Measurements from ENCODE around the gene SERINC4.
"Not testable (repeated sequence)": the region's sequence is repeated elsewhere in the genome, so short reads cannot be mapped to it uniquely, and the experiment has no call there.

SERINC4 gene

DNA sequence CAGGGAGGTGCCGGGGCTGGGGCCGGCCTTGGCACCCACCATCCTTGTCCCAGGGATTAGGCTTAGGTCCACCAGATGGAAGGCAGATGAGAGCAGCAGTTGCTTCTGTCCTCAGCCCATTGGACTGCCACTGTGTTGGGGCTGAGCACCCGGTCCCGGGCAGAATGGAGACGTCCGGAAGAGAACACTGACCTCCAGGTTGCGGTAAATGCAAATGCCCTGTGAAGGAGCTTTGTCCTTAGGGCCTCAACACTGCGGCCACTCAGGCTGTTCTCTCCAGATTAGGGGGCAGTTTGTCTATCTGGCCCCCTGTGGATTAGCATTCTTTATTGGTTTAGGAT lies at the start of gene SERINC4:
TSS of gene SERINC4 (minus strand) at position 276 of the 341 bp plus-strand sequence. CDS start at position 42, 234 bp downstream.
- DNase-seq (ENCODE audit: low read depth), result no peak

DNA sequence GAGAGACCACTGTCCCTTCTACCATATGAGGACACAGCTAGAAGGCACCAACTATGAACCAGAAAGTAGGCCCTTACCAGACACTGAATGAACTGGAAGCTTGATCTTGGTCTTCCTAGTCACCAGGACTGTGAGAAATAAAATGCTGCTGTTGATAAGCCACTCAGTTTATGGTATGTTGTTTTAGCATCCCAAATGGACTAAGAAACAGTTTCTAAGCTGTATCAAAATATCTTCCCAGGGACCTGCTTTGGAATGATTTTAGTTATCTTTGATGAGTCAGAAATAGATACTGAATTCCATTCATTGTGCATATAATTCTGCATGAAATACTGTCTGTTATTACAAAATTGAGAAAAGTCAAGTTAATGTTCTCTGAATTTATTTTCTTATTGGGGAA lies 45.4 kb upstream of the SERINC4 start:
- no peak for DNase-seq (ENCODE audit: low read depth)

GRCh38 chr15:43832485-43832884 lies 32.5 kb upstream of the SERINC4 start:
- DNase-seq (ENCODE audit: low read depth), result not testable (repeated sequence)

DNA sequence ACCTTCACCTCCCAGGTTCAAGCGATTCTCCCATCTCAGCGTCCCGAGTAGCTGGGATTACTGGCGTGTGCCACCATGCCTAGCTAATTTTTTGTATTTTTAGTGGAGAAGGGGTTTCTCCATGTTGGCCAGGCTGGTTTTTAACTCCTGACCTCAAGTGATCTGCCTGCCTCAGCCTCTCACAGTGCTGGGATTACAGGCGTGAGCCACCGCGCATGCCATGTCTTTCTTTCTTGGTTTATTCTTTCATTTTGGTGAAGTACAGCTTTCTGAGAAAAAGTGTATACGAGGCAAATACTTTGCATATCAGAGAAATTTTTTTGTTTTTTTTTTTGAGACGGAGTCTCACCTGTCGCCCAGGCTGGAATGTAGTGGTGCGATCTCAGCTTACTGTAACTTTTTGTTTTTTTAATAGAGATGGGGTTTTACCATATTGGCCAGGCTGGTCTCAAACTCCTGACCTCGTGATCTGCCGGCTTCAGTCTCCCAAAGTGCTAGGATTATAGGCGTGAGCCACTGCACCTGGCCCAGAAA lies 31.6 kb upstream of the SERINC4 start:
- DNase-seq (ENCODE audit: low read depth), result not testable (repeated sequence)

DNA sequence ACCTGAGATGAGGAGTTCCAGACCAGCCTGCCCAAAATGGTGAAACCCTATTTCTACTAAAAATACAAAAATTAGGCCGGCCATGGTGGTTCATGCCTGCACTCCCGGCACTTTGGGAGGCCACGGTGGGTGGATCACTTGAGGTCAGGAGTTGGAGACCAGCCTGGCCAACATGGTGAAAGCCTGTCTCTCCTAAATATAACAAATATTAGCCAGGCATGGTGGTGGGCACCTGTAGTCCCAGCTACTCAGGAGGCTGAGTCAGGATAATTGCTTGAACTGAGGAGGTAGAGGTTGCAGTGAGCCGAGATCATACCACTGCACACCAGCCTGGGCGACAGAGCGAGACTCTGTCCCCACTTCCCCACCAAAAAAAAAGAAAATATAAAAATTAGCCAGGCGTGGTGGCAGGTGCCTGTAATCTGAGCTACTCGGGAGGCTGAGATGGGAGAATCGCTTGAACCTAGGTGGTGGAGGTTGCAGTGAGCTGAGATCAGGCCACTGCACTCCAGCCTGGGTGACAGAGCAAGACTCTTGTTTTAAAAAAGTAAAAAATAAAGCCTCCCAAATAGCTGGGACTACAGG lies 30.8 kb upstream of the SERINC4 start:
- not testable (repeated sequence) for DNase-seq (ENCODE audit: low read depth)

DNA sequence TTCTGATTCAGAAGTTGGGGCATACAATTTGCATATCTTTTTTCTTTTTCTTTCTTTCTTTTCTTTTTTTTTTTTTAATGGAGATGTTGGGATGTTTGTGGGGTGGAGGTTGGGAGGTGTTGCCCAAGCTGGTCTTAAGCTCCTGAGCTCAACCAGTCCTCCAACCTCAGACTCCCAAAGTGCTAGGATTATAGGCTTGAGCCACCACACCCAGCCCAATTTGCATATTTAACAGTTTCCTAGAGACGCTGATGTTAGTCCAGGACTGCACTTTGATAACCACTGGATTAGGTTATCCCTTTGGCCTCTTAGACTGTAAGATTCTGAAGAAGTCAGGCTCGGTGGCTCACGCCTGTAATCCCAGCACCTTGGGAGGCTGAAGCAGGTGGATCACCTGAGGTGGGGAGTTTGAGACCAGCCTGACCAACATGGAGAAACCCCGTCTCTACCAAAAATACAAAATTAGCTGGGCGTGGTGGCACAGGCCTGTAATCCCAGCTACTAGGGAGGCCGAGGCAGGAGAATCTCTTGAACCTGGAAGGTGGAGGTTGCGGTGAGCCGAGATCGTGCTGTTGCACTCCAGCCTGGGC lies 30.0 kb upstream of the SERINC4 start:
- DNase-seq (ENCODE audit: low read depth), result not testable (repeated sequence)

GRCh38 chr15:43828061-43828657 lies 28.1 kb upstream of the SERINC4 start:
- no peak for DNase-seq (ENCODE audit: low read depth)

DNA sequence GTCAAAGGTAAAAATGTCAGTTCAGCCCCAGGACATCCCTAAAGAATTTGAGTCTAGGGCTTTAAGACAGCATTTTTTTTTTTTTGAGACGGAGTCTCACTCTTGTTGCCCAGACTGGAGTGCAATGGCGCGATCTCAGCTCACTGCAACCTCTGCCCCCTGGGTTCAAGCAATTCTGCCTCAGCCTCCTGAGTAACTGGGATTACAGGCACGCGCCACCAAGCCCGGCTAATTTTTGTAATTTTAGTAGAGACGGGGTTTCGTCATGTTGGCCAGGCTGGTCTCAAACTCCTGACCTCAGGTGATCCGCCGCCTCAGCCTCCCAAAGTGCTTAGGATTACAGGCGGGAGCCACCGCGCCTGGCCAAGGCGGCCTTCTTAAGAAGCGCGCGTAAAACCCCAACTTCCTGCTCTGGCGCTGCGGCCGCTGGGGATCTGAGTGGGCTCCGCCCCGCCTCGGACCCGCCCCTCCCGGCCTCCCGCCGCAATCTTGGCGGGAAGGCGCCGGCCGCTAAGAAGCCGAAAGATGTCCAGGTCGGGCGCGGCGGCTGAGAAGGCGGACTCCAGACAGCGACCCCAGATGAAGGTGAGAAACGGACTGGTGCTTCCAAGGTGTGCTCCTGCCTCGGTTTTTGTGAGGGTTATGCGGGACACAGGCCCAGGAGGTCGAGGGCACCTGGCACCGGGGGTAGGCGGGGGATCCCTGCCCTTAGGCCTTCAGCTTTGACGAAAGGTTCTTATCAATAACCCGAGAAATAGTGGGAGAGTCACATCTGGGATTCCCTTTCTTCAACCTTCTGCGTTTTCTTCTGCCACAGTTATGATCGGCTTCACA lies 26.7 kb upstream of the SERINC4 start, which contains the start of gene WDR76:
TSS of gene WDR76 (plus strand) at position 495 of the 834 bp plus-strand sequence. CDS start at position 526, 31 bp downstream.
- peak; percentile 57 for DNase-seq (ENCODE audit: low read depth)

DNA sequence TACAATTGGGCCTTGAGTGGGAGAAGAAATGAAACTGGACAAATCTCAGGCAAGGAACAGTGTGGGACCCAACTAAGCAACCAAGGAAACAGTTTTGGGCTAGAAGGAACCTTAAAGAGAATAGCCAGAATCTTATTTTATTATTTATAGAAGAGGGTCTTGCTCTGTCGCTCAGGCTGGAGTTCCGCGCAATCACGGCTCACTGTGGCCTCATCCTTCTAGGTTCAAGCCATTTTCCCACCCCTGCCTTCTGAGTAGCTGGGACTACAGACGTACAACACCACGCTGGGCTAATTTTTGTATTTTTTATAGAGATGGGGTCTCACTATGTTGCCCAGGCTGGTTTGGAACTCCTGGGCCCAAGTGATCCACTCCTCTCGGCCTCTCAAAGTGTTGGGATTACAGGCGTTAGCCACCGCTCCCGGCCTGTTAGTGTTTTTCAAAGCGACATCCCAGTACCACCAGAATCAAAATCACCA lies 26.0 kb upstream of the SERINC4 start:
- no peak for DNase-seq (ENCODE audit: low read depth)

DNA sequence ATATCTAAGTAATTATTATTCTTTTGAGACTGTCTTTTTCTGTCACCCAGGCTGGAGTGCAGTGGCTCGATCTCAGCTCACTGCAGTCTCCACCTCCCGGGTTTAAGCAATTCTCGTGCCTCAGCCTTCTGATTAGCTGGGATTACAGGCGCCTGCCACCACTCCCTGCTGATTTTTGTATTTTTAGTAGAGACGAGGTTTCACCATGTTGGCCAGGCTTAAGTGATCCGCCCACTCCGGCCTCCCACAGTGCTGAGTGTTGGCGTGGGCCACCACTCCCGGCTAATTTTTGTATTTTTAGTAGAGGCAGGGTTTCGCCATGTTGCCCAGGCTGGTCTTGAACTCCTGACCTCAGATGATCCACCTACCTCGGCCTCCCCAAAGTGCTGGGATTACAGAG lies 25.3 kb upstream of the SERINC4 start:
- DNase-seq (ENCODE audit: low read depth), result not testable (repeated sequence)

DNA sequence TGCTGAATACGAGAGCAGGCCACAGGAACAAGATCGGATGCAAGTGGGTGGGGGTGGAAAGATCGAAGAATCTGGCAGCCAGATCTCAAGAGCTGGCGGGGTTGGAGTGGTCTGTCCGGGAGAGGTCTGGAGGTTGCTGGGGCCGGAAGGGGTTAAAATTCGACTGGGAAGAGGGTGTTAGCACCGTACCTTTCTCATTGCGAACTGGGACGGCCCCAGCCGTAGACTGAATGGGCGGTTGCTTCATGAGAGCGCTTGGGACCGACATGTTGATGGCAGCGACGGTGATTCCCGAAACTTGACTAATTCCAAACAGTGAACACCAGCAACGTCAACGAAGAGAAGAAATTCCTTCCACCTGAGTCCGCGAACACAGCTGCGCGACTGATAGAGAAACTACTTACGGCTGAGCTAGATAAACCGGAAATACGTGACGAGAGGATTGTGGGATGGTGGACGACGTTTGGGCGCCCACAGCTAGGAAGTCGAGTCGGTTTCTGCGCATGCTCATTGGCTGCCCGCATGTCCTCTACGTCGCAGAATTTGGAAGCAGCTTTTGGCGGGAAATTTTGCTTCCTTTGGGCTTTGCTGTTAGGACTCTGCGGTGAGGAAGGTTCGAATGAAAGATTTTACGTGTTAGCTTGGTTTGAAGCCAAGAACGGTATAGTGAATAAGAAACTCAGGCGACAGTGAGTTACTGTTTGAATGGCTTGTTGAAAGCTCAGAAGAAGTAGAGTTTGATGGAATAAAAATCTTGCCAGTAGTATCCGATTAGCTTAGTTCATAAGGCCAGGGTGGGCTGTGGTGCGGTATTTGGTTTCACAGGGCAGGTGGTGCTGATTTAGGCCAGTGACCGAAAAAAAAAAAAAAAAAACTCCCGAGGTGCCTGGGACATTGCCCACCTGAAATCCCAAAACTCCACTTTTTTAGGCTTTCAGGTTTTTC lies 24.6 kb upstream of the SERINC4 start, which contains the start of gene MFAP1:
TSS of gene MFAP1 (minus strand) at position 389 of the 945 bp plus-strand sequence. CDS start at position 268, 121 bp downstream.
- DNase-seq (ENCODE audit: low read depth), result peak; percentile 82

GRCh38 chr15:43821505-43821904 lies 21.5 kb upstream of the SERINC4 start:
- no peak for DNase-seq (ENCODE audit: low read depth)

GRCh38 chr15:43815064-43815463 lies 15.0 kb upstream of the SERINC4 start:
- not testable (repeated sequence) for DNase-seq (ENCODE audit: low read depth)

- DNase-seq (ENCODE audit: low read depth), result no peak
Observed at GRCh38 chr15:43808960-43809678, 9.1 kb upstream of the SERINC4 start.

GRCh38 chr15:43808435-43808950 lies 8.5 kb upstream of the SERINC4 start:
- DNase-seq (ENCODE audit: low read depth), result no peak

DNA sequence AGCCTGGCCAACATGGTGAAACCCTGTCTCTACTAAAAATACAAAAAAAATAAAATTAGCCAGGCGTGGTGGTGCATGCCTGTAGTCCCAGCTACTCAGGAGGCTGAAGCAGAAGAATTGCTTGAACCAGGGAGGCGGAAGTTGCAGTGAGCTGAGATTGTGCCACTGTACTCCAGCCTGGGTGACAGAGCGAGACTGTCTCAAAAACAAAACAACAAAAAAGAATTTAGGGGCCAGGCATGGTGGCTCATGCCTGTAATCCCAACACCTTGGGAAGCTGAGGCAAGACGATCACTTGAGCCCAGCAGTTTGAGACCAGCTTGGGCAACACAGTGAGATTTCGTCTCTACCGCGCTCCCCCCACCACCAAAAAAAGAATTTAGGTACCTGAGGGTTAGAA lies 2.7 kb upstream of the SERINC4 start:
- not testable (repeated sequence) for DNase-seq (ENCODE audit: low read depth)

DNA sequence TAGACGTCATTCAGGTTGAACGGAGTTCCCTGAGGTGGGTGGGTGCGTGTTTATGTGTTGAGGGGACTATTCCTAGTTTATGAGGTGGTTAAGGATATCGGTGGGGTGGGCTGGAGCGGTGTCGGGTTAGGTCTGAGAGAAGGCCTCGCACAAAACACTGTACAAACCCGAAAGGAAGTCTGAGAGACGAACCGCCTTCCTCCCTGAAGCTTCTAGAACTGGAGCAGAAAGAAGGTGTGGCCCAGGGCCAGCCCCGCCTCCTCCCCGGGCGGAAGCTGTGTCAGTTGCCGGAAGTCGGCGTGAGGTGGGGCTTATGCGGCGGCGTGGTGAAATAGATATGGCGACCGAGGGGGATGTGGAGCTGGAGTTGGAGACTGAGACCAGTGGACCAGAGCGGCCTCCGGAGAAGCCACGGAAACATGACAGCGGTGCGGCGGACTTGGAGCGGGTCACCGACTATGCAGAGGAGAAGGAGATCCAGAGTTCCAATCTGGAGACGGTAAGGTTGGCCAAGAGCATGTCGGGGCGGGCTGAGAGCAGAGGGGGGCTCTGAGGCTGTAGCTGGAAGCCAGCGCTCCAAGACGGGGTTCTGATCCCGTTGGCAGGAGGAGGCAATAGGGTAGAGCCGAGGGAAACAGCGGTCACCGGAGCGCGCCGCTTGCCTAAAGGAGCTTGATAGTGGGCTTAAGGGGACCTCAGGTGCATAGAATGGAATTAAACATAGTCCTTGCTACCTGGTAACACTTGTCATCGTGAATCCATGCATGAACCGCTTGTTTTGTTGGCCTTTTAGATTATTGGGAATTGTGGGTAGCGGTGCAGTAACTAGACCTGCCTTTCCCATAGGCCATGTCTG lies 494 bp upstream of the SERINC4 start, which contains the start of gene HYPK:
TSS of gene HYPK (plus strand) at position 314 of the 856 bp plus-strand sequence. CDS start at position 338, 24 bp downstream.
- DNase-seq (ENCODE audit: low read depth), result peak; percentile 86

GRCh38 chr15:43799209-43799944 lies 643 bp downstream of the SERINC4 start:
- no peak for DNase-seq (ENCODE audit: low read depth)
